ENCODE measurements around the gene MSRB3.
"Not testable (repeated sequence)": the region's sequence is repeated elsewhere in the genome, so short reads cannot be mapped to it uniquely, and the experiment has no call there.

The MSRB3 gene

GRCh38 chr12:65474831-65475230 lies 196.3 kb downstream of the MSRB3 start:
- H3K4me3 ChIP-seq (replicated peaks in 1 of 2; ENCODE audit: low read depth in 2 of 2, low read length in 2 of 2): no peak overlapping the region
- no peak for DNase-seq (ENCODE audit: low read depth in 2 of 2)
- TF ChIP-seq, protein P1, sequence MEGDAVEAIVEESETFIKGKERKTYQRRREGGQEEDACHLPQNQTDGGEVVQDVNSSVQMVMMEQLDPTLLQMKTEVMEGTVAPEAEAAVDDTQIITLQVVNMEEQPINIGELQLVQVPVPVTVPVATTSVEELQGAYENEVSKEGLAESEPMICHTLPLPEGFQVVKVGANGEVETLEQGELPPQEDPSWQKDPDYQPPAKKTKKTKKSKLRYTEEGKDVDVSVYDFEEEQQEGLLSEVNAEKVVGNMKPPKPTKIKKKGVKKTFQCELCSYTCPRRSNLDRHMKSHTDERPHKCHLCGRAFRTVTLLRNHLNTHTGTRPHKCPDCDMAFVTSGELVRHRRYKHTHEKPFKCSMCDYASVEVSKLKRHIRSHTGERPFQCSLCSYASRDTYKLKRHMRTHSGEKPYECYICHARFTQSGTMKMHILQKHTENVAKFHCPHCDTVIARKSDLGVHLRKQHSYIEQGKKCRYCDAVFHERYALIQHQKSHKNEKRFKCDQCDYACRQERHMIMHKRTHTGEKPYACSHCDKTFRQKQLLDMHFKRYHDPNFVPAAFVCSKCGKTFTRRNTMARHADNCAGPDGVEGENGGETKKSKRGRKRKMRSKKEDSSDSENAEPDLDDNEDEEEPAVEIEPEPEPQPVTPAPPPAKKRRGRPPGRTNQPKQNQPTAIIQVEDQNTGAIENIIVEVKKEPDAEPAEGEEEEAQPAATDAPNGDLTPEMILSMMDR (IDR thresholded peaks at IDR 0.05; ENCODE audit: low read depth, low read length): no peak

DNA sequence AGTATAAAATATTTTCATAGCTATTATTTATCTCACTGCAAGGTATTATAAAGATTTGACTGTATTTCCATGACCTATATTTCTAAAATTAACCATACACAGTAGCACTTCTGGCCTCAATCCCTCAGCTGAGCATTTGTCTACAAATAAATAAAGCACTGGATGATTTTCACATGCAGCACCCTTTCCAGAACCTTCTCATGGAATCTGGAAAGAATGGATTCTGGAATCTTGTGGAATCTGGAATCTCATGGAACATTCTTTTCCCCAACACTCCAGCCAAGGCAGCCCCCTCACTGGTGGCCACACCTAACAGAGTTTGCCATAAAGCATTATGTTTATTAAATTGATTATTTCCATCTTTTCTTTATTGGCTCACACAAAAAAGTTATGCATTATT lies 199.2 kb downstream of the MSRB3 start:
- TF ChIP-seq, protein P1 (IDR thresholded peaks at IDR 0.05; ENCODE audit: low read depth, low read length): no peak
- H3K4me3 ChIP-seq (replicated peaks in 1 of 2; ENCODE audit: low read depth in 2 of 2, low read length in 2 of 2): no peak overlapping the region
- DNase-seq (ENCODE audit: low read depth in 2 of 2): no peak

DNA sequence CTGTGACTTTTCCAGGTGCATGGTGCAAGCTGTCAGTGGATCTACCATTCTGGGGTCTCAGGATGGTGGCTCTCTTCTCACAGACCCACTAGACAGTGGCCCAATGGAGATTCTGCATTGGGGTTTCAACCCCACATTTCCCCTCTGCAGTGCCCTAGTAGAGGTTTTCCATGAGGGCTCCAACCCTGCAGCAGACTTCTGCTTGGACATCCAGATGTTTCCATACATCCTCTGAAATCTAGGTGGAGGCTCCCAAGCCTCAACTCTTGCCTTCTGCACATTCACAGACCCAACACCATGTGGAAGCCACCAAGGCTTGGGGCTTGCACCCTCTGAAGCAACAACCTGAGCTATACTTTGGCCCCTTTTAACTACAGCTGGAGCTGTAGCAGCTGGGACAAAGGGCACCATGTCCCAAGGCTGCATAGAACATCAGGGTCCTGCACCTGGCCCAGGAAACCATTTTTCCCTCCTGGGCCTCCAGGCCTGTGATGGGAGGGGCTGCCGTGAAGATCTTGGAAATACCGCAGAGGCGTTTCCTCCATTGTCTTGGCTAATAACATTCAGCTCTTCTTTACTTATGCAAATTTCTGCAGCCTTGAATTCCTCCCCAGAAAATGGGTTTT lies 205.5 kb downstream of the MSRB3 start:
- DNase-seq (ENCODE audit: low read depth in 2 of 2); H3K4me3 ChIP-seq (replicated peaks in 1 of 2; ENCODE audit: low read depth in 2 of 2, low read length in 2 of 2): not testable (repeated sequence)

DNA sequence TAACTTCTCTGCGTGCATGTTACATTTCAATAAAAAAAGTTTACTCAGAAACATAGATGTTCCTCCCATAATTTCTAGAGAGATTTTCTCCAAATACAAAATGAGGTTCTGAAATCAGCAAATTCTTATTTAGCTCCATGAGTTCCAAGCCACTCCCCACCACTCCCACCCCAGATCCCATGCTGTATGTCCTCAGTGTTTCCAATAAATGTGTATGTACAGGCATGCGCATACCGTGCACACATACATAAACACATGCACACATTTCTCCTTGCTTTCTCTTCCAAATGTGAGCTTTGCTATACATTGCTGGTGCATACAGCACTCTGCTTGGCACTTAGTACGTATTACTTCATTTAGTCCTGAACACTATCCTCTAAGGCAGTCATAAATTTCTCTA lies 209.7 kb downstream of the MSRB3 start:
- TF ChIP-seq, protein P1 (IDR thresholded peaks at IDR 0.05; ENCODE audit: low read depth, low read length): no peak
- no peak overlapping the region for H3K4me3 ChIP-seq (replicated peaks in 1 of 2; ENCODE audit: low read depth in 2 of 2, low read length in 2 of 2)
- no peak for DNase-seq (ENCODE audit: low read depth in 2 of 2)

GRCh38 chr12:65490250-65490649 lies 211.8 kb downstream of the MSRB3 start:
- H3K4me3 ChIP-seq (replicated peaks in 1 of 2; ENCODE audit: low read depth in 2 of 2, low read length in 2 of 2): no peak overlapping the region
- peak; percentile 37 to 48 for DNase-seq (ENCODE audit: low read depth in 2 of 2)
- TF ChIP-seq, protein P1 (IDR thresholded peaks at IDR 0.05; ENCODE audit: low read depth, low read length): no peak

DNA sequence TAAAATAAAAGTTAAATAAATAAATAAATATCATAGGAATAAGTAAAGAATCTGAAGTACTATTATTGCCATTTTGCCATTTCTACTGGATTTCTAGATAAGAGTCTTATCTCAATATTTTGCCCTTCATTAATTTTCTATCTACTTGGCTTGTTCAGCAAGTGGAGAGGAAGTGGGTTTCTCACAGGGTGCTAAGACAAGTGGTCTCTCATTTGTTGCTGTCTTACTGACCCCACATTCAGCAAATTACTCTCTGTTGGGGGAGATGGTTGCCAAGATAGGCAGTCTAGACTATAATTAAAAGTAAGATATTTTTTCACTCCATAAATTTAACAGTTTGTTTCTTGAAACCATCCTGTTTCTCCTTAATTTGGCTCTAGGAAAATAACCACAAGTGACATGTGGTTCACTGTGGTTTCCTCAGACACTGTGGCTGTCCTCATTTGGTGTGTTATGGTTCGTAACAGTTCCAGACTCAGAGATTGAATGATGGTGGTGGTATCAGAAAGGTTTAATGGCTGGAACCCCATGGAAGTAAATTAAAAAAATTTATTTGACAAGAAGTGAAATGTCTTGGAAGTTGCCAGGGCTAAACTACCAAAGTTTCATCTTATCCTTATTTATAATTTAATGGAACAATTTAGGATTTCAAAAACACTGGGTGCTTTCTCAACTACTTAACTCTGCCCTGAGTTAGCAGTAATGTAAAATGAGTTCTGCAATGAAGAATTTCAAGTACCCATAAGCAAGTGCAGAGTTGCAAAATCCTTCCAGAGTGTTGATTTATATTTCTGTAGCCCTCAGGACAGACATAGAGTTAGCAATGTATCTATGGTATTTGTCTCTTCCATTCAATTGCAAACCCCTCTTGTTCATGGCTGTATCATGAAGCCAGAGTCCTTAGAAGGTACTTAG lies 214.8 kb downstream of the MSRB3 start:
- no peak for DNase-seq (ENCODE audit: low read depth in 2 of 2)
- H3K4me3 ChIP-seq (replicated peaks in 1 of 2; ENCODE audit: low read depth in 2 of 2, low read length in 2 of 2): no peak overlapping the region
- TF ChIP-seq, protein P1 (IDR thresholded peaks at IDR 0.05; ENCODE audit: low read depth, low read length): no peak

DNA sequence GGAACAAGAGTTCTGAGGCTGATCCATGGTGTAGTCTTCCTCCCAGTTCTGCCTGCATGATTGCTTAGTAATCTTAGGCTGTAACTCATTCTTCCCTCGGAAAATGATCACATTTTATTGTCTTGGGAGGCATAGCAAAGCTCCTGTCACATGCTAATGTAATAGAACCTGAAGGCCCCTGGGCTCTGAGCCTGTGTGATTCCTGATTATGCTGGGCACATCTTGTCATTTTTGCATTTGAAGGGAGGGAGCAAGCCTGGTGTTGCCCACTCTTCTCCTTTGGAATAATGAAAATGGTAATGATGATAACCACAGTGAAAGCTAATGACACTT lies 215.4 kb downstream of the MSRB3 start:
- TF ChIP-seq, protein P1 (IDR thresholded peaks at IDR 0.05; ENCODE audit: low read depth, low read length): no peak
- no peak for DNase-seq (ENCODE audit: low read depth in 2 of 2)
- H3K4me3 ChIP-seq (replicated peaks in 1 of 2; ENCODE audit: low read depth in 2 of 2, low read length in 2 of 2): no peak overlapping the region
